A673 (cell line): ENCODE measurements around the gene CAPN11. TPM values are rescaled to one million over a fixed set of nuclear protein-coding genes. Genes with fewer than 3 reads are reported as not detected.
A peak's percentile ranks its signal among the peaks of the same experiment; 100 is the strongest.

Source experiments
- BruUV-seq: library from RNA; stranded (reverse); fragments of 400-500 nt; replicated peaks from 2 replicates; lab custom pipeline; 2021; lab: Mats Ljungman, UMichigan
- CTCF ChIA-PET: fragments of 300-600 bp; sonication (Branson Sonifier 250); formaldehyde crosslinking; loops from one replicate; lab custom pipeline; 2022; ENCODE audit warnings: antibody characterized with exemption; lab: Charles Lee
- POLR2A ChIA-PET: fragments of 300-600 bp; sonication (Branson Sonifier 250); formaldehyde crosslinking; loops from one replicate; lab custom pipeline; 2022; ENCODE audit warnings: antibody characterized with exemption; ENCODE audit not compliant: low non-redundant PET; lab: Charles Lee
- DNase-seq: peaks from one replicate; pipeline ENCODE4 v3.0.0-alpha.2; 2015; ENCODE audit warnings: low spot score
- H3K27ac ChIP-seq: fragments of 200-600 bp; sonication (generic); 2 replicates; pipeline ENCODE4 v1.5.1; 2016; ENCODE audit warnings: mixed run types, low read depth, mild to moderate bottlenecking, mixed read lengths, antibody characterized with exemption, low read length; ENCODE audit not compliant: poor library complexity, severe bottlenecking
- H3K27me3 ChIP-seq: fragments of 200-600 bp; sonication (generic); replicated peaks from 2 replicates; pipeline ENCODE4 v1.6.1; 2017; ENCODE audit warnings: mixed run types, low read depth, mild to moderate bottlenecking, mixed read lengths, antibody characterized with exemption, low read length; ENCODE audit not compliant: insufficient read depth, poor library complexity
- H3K36me3 ChIP-seq: fragments of 200-600 bp; sonication (generic); 2 replicates; pipeline ENCODE4 v1.6.1; 2016; ENCODE audit warnings: mixed run types, mild to moderate bottlenecking, mixed read lengths, antibody characterized with exemption, low read length; ENCODE audit not compliant: insufficient read depth, poor library complexity, severe bottlenecking
- H3K4me1 ChIP-seq: fragments of 200-600 bp; sonication (generic); 2 replicates; pipeline ENCODE4 v1.6.1; 2017; ENCODE audit warnings: mixed run types, mild to moderate bottlenecking, mixed read lengths, antibody characterized with exemption, low read length; ENCODE audit not compliant: insufficient read depth, poor library complexity, severe bottlenecking
- H3K4me3 ChIP-seq: fragments of 200-600 bp; sonication (generic); 2 replicates; pipeline ENCODE4 v1.5.1; 2016; ENCODE audit warnings: low read depth, mixed run types, mild to moderate bottlenecking, mixed read lengths, low read length; ENCODE audit not compliant: poor library complexity, severe bottlenecking
- H3K9me3 ChIP-seq: fragments of 200-600 bp; sonication (generic); 2 replicates; pipeline ENCODE4 v1.6.1; 2016; ENCODE audit warnings: mixed run types, low read depth, mild to moderate bottlenecking, mixed read lengths, antibody characterized with exemption, low read length; ENCODE audit not compliant: poor library complexity, severe bottlenecking
- EZH2 ChIP-seq: fragments of 200-600 bp; sonication (generic); IDR thresholded peaks from 2 replicates; pipeline ENCODE4 v1.6.1; 2017; ENCODE audit warnings: borderline replicate concordance, low read depth, mild to moderate bottlenecking, mixed read lengths, antibody characterized with exemption, low read length; ENCODE audit not compliant: poor library complexity, severe bottlenecking
- intact Hi-C: fragments of 100-400 bp; cut with micrococcal nuclease; formaldehyde crosslinking; loops from one replicate; pipeline ENCODE4 v1.10.0; 2022; ENCODE audit not compliant: unreplicated experiment
- total RNA-seq: library from RNA; stranded (reverse); gene quantifications from 2 replicates; pipeline ENCODE4 v1.2.3, GENCODE V29; 2021
- TF ChIP-seq, protein P1 (sequence below): fragments of 300-800, 200-600 bp; sonication (generic); conservative IDR thresholded peaks from 2 replicates; pipeline ENCODE4 v1.5.1; 2017; ENCODE audit warnings: low read depth, mild to moderate bottlenecking, antibody characterized with exemption, low read length, moderate library complexity, mixed read lengths

CAPN11 gene
- total RNA-seq, 1 experiment from 2014 or later = not detected

DNA sequence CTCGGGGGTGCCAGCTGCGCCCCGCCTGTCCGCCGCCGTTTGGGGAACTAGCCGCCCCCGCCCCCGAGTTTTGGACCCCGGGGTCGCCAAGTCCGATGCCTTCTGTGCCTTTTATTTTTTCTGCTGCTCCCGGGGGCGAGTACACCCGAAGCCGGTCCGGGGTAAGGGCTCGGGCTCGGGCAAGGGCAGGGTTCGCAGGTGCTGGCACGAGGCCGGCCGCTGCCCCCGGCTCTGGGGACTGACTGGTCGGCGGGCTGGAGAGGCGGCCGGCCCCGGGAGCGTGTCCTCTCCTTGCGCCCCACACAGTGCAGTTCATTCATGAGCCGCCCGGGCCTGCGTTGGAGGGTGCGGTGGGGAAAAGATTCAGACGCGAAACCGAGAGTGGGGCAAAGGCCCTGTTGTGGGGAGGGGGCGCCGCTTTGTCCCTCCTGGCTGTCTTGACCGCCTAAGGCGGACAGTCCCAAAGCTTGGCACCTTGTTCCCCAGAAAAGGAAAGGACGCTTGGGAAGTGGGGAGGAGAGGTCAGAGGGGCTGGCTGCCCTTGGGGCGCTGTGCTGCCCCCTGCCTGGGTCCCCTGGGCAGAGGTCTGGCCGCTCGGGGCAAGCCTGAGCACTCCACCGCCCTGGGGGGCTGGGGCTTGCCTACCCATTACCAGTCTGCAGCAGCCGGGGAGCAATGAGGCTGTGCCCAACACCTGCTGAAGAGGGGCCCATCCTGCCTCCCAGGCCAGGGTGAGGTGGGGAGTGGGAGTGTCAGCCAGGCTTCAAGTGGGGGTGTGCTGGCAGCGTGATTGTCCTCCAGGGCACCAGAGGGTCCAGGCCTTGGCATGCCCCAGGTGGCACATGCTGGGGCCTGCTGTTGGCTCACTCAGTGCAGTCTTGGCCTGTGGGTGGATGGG, 30.4 kb upstream of the CAPN11 start:
- ChIA-PET POLR2A (interaction anchor here (0.5 to 0.6 kb wide), 3 partner anchors 358 to 949 kb away, joined by 3 to 11 read pairs (median 8); partner anchors contain the start of gene VEGFA), CTCF (interaction anchor here (0.7 kb wide), 1 partner anchor 128 kb away, joined by 9 read pairs; no protein-coding TSS in a partner anchor)
- H3K4me1 ChIP-seq = peaks cover 30% of the 10 kb centered on the region
- BruUV-seq = no TSS peak
- no peaks in the 10 kb centered on the region for H3K36me3 ChIP-seq
- intact Hi-C loops = no loop called here
- no peaks in the 10 kb centered on the region for H3K9me3 ChIP-seq
- peak overlapping the region; percentile 83 for H3K27ac ChIP-seq
- H3K4me3 ChIP-seq = peak overlapping the region; percentile 83
- no peak for DNase-seq
- TF ChIP-seq, protein P1, sequence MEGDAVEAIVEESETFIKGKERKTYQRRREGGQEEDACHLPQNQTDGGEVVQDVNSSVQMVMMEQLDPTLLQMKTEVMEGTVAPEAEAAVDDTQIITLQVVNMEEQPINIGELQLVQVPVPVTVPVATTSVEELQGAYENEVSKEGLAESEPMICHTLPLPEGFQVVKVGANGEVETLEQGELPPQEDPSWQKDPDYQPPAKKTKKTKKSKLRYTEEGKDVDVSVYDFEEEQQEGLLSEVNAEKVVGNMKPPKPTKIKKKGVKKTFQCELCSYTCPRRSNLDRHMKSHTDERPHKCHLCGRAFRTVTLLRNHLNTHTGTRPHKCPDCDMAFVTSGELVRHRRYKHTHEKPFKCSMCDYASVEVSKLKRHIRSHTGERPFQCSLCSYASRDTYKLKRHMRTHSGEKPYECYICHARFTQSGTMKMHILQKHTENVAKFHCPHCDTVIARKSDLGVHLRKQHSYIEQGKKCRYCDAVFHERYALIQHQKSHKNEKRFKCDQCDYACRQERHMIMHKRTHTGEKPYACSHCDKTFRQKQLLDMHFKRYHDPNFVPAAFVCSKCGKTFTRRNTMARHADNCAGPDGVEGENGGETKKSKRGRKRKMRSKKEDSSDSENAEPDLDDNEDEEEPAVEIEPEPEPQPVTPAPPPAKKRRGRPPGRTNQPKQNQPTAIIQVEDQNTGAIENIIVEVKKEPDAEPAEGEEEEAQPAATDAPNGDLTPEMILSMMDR = no peak
- TF ChIP-seq EZH2 = no peak
- H3K27me3 ChIP-seq = no peaks in the 10 kb centered on the region

DNA sequence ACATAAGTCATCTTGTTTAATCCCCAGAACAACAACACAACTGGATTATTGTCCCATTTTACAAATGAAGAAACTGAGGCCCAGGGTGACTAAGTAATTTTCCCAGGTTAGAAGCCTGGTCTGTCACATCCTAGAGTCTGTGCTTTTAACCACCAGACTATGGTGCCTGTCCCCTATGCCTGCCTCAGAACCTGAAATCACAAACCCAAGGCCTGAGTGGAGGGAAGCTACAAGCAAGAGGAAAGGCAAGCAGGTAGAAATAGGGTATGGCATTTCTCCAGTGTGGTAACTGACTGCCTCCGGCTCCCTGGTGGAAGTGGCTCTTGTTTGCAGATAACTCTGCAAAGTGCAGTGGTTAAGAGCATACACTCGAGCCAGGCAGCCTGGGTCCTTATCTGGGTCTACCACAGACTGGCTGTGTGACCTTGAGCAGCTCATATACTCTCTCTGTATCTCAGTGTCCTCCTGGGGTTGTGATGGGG, 28.7 kb upstream of the CAPN11 start:
- Histone ChIP-seq H3K4me3 (no peak overlapping the region), H3K9me3 (no peaks in the 10 kb centered on the region), H3K27ac (no peak overlapping the region), H3K27me3 (no peaks in the 10 kb centered on the region), H3K36me3 (no peaks in the 10 kb centered on the region), H3K4me1 (peaks cover 34% of the 10 kb centered on the region)
- intact Hi-C loops = no loop called here
- ChIA-PET POLR2A (no interaction called here), CTCF (no interaction called here)
- no peak for DNase-seq
- no TSS peak for BruUV-seq
- TF ChIP-seq, protein P1 = no peak
- TF ChIP-seq EZH2 = no peak

DNA sequence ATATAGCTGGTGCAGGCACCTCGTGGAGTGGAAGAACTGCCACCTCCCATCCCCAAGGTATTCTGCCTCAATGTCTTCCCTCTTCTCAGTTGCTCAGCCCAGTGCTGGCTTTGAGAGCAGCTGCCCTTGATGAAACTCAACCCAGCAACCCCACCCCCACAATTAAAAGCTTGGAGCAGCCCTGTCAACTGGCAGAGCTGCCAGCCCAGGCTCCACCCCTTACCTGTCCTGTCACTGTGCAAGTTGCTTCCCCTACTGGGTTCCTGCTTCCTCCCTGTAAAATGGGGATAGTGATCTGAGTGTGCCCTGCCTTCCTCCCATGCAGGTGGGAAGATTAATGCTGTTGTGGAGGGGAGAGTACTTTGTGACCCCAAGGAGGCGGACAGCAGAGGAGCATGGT, 26.7 kb upstream of the CAPN11 start:
- POLR2A ChIA-PET = interaction anchor here (0.6 kb wide), 1 partner anchor 342 kb away, joined by 4 read pairs; no protein-coding TSS in a partner anchor

More for the DNA sequence above, 26.7 kb upstream of the CAPN11 start:
- CTCF ChIA-PET = no interaction called here
- H3K9me3 ChIP-seq = no peaks in the 10 kb centered on the region
- H3K36me3 ChIP-seq = no peaks in the 10 kb centered on the region
- no peak overlapping the region for H3K4me3 ChIP-seq
- BruUV-seq = no TSS peak
- H3K27me3 ChIP-seq = no peaks in the 10 kb centered on the region
- H3K4me1 ChIP-seq = peaks cover 40% of the 10 kb centered on the region
- DNase-seq = no peak
- TF ChIP-seq, protein P1 = no peak
- no peak for TF ChIP-seq EZH2
- H3K27ac ChIP-seq = no peak overlapping the region
- intact Hi-C loops = no loop called here
